Measurements from ENCODE around the gene SBF2. TPM values are rescaled to one million over a fixed set of nuclear protein-coding genes. Genes with fewer than 3 reads are reported as not detected.

Gene SBF2
- total and polyA plus RNA-seq, 10 donors = 3.6 to 70.9 (median 57.1) TPM

DNA sequence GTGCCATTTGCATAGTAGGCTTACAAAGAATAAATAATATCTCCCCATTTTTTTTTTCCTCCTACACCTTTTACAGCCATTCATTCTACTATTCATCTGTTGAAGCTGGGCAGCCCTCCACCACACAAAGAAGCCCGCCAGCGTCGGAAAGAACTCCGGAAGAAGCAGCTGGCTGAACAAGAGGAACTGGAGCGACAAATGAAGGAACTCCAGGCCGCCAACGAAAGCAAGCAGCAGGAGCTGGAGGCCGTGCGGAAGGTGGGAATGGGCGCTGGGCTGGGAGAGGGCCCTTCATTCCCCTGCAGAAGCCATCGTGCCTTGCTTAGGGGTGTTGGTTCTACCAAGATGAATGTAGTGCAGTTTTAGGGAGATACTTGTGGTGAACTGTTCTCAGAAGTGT, 561.6 kb downstream of the SBF2 start:
- peaks cover 0 to 100% (median 44%) of the 10 kb centered on the region in 6 donors for H3K36me3 ChIP-seq
- H3K4me1 ChIP-seq = peaks cover 2 to 71% (median 23%) of the 10 kb centered on the region in 6 donors
- 72 to 92% (median 81%) methylated on average over 11 of the region's 11 CpGs for WGBS, 5 donors
- peaks cover 0 to 13% (median 10%) of the 10 kb centered on the region in 8 donors for H3K9me3 ChIP-seq
- TF ChIP-seq, protein P1, sequence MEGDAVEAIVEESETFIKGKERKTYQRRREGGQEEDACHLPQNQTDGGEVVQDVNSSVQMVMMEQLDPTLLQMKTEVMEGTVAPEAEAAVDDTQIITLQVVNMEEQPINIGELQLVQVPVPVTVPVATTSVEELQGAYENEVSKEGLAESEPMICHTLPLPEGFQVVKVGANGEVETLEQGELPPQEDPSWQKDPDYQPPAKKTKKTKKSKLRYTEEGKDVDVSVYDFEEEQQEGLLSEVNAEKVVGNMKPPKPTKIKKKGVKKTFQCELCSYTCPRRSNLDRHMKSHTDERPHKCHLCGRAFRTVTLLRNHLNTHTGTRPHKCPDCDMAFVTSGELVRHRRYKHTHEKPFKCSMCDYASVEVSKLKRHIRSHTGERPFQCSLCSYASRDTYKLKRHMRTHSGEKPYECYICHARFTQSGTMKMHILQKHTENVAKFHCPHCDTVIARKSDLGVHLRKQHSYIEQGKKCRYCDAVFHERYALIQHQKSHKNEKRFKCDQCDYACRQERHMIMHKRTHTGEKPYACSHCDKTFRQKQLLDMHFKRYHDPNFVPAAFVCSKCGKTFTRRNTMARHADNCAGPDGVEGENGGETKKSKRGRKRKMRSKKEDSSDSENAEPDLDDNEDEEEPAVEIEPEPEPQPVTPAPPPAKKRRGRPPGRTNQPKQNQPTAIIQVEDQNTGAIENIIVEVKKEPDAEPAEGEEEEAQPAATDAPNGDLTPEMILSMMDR (IDR thresholded peaks at IDR 0.05 in 8 of 11, conservative IDR thresholded peaks at IDR 0.05 in 3 of 11) = no peak
- TF ChIP-seq POLR2AphosphoS5 (IDR thresholded peaks at IDR 0.05) = peak in 2 of 3 donors; percentile 45 to 51
- H3K27me3 ChIP-seq (replicated peaks in 1 of 7) = no peaks in the 10 kb centered on the region
- peak overlapping the region in 1 of 8 donors; percentile 51 for H3K27ac ChIP-seq
- H3K4me3 ChIP-seq = no peak overlapping the region
- intact Hi-C loops (cut with DNase I; ENCODE audit: low total_unique reads) = no loop called here
- no peak for DNase-seq

DNA sequence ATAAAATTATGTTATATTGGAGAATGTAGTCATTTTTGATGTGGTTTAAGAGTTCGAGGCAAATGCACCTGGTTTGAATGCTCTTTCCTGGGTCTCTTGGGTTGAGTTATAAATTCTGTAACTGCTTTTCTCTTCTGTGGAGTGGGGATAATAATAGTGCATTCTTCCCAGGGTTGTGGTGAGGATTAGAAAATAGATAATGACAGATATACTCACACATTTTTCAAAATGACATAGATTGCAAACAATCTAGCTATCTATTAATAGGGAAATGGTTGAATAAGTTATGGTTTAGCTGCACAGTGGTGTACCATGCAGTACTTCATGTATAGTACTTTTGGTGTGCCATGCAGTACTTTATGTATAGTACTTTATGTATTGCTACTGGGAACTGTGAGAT, 562.8 kb downstream of the SBF2 start:
- no peak for TF ChIP-seq POLR2A (IDR thresholded peaks at IDR 0.05)
- TF ChIP-seq POLR2AphosphoS5 (IDR thresholded peaks at IDR 0.05) = no peak
- TF ChIP-seq, protein P1 (IDR thresholded peaks at IDR 0.05 in 8 of 11, conservative IDR thresholded peaks at IDR 0.05 in 3 of 11) = no peak
- Histone ChIP-seq H3K36me3 (peaks cover 0 to 99% (median 42%) of the 10 kb centered on the region in 6 donors), H3K4me3 (no peak overlapping the region), H3K27me3 (replicated peaks in 1 of 7) (no peaks in the 10 kb centered on the region), H3K4me1 (peaks cover 7 to 71% (median 27%) of the 10 kb centered on the region in 6 donors), H3K9me3 (peaks cover 0 to 12% (median 10%) of the 10 kb centered on the region in 8 donors), H3K27ac (peak overlapping the region in 1 of 8 donors; percentile 53)
- intact Hi-C loops (cut with DNase I; ENCODE audit: low total_unique reads) = no loop called here
- no peak for DNase-seq
- 49 to 73% (median 64%) methylated on average over 1 of the region's 1 CpG for WGBS, 5 donors

Small RNAs within 50 kb of the gene (small RNA-seq; reads per million reads assigned to genes)
- 0 to 0.75 (median 0) reads per million in 4 donors for gene AC080023.2
- 0 reads per million in 4 donors for gene RNU7-28P

Other genes with a start within 250 kb of the SBF2 start
- 10 to 100 TPM; 25.6 to 88.0 (median 38.3) TPM for gene ADM, start 10.9 kb upstream of the SBF2 start, total RNA-seq
- 1 to 10 TPM; 5.2 to 7.8 (median 7.3) TPM for gene ADM, start 10.9 kb upstream of the SBF2 start, polyA plus RNA-seq
- gene AMPD3, start 161.0 kb upstream of the SBF2 start, total RNA-seq = 10 to 100 TPM; 19.1 to 54.7 (median 26.5) TPM
- 10 to 100 TPM in 2 of 3 donors, 1 to 10 TPM in 1; 9.3 to 16.1 (median 12.9) TPM for gene AMPD3, start 161.0 kb upstream of the SBF2 start, polyA plus RNA-seq
- 10 to 100 TPM; 45.8 to 86.2 (median 51.3) TPM for gene RNF141, start 247.0 kb upstream of the SBF2 start, total RNA-seq
- gene RNF141, start 247.0 kb upstream of the SBF2 start, polyA plus RNA-seq = 10 to 100 TPM; 13.3 to 22.2 (median 16.6) TPM

Data from spleen (tissue), 11 donors.